HG02884 (cell line): Measurements from ENCODE around the gene DEAF1.
"Not testable (repeated sequence)": the region's sequence is repeated elsewhere in the genome, so short reads cannot be mapped to it uniquely, and the experiment has no call there.

ENCODE experiments used
- ATAC-seq: cut with Tn5 transposase; IDR thresholded peaks from one replicate; pipeline ENCODE4 v1.9.1; 2021; ENCODE audit warnings: mild to moderate bottlenecking, moderate library complexity; ENCODE audit not compliant: unreplicated experiment

DEAF1 gene, protein sequence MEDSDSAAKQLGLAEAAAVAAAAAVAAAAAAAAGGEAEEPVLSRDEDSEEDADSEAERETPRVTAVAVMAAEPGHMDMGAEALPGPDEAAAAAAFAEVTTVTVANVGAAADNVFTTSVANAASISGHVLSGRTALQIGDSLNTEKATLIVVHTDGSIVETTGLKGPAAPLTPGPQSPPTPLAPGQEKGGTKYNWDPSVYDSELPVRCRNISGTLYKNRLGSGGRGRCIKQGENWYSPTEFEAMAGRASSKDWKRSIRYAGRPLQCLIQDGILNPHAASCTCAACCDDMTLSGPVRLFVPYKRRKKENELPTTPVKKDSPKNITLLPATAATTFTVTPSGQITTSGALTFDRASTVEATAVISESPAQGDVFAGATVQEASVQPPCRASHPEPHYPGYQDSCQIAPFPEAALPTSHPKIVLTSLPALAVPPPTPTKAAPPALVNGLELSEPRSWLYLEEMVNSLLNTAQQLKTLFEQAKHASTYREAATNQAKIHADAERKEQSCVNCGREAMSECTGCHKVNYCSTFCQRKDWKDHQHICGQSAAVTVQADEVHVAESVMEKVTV

DNA sequence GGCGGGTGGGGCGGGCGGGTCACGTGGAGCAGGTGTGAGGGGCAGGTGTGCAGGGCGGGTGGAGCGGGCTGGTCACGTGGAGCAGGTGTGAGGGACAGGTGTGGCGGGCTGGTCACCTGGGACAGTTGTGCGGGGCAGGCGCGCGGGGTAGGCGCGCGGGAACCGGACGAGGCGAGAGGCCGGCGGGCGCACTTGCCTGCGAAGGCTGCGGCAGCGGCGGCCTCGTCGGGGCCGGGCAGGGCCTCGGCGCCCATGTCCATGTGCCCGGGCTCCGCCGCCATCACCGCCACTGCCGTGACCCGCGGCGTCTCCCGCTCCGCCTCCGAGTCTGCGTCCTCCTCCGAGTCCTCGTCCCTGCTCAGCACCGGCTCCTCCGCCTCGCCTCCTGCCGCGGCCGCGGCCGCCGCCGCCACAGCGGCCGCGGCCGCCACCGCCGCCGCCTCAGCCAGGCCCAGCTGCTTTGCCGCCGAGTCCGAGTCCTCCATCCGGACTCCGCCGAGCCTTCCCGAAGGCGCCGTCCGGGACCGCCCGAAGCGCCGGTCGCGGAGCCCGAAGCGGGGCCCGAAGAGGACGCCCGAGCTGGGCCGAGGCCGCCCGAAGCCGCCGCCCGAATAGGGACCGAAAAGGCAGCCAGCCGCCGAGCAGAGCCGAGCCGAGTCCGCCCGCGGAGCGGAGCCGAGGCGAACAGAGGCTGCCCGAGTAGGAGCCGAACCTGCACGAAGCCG lies at the start of gene DEAF1:
DEAF1 (minus strand) TSS at position 660 of the 725 bp plus-strand sequence; CDS start at position 485, 175 bp downstream.
- peak; percentile 68 for ATAC-seq

DNA sequence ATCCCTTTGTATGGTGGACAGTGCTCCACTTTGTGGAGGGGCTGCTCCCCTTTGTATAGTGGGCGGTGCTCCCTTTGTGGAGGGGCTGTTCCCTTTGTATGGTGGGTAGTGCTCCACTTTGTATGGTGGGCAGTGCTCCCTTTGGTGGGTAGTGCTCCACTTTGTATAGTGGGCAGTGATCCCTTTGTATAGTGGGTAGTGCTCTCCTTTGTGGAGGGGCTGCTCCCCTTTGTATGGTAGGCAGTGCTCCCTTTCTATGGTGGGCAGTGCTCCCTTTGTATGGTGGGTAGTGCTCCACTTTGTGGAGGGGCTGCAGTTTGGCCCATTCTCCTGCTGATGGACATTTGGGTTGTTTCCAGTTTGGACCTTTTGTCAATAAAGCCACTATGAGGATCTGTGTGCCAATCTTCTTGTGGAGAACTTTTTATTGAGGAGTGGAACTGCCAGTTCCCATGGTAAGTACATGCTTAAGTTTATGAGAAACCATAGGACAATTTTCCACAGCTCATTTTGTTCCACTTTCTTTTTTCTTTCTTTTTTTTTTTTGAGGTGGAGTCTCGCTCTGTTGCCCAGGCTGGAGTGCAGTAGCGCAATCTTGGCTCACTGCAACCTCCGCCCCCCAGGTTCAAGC lies 47.7 kb upstream of the DEAF1 start:
- no peak for ATAC-seq

DNA sequence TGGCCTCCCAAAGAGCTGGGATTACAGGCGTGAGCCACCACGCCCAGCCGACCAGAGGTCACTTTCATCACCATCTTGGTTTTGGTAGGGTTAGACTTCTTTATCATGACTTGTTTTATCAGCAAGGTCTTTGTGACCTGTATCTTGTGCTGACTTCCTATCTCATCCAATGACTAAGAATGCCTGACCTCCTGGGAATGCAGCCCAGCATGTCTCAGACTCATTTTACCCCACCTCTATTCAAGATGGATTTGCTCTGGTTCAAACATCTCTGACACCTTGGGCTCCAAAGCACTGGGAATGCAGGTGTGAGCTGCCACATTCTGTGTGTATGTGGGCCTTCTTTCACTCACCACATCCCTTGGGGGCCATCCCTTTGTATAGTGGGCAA lies 47.1 kb upstream of the DEAF1 start:
- no peak for ATAC-seq

DNA sequence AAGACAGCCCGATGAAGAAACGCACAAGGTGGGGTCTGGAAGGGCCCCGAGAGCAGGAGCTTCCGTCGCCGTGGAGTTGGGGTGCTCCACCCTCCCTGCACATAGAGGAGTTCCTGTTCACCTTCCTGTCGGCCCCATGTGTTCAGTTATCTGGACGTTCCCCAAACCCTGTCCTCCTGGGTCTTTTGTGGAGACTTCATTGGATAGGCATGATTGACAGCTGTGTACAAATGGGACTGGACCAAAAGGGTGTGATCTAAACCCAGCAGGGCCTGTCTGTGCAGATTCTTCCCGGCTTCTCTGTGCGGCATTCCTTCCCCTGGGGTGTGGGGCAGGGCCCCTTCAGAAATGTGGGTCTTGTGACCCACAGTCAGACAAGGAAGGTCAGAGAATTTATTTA lies 42.9 kb upstream of the DEAF1 start:
- ATAC-seq = not testable (repeated sequence)

DNA sequence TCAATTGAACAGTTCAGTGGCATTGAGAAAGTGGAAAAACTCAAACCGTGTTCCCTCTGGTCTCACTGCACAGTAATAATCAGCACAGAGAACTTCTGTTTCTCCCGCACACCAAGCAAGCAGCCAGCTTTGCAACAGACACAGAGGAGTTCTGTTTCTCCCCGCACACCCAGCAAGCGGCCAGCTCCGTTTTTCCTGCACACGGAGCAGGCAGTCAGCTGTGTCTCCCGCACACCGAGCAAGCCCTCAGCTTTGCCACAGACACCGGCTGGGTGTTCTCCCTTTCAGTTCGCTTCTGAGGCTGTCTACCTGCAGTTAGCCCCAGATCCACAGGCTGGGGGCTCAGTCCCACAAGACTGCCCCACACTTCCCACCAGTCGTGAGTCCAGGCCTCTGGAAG lies 42.3 kb upstream of the DEAF1 start:
- no peak for ATAC-seq

DNA sequence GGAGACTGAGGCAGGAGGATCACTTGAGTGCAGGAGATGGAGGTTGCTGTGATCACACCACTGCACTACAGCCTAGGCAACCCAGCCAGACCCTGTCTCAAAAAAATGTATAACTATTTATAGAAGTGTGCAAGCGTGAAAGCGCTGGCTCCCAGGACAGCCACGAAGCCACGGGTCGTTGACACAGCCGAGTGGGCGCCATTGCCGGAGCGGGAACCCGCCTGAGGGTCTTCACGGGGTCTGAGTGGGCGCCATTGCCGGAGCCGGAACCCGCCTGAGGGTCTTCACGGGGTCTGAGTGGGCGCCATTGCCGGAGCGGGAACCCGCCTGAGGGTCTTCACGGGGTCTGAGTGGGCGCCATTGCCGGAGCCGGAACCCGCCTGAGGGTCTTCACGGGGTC lies 39.5 kb upstream of the DEAF1 start:
- not testable (repeated sequence) for ATAC-seq

DNA sequence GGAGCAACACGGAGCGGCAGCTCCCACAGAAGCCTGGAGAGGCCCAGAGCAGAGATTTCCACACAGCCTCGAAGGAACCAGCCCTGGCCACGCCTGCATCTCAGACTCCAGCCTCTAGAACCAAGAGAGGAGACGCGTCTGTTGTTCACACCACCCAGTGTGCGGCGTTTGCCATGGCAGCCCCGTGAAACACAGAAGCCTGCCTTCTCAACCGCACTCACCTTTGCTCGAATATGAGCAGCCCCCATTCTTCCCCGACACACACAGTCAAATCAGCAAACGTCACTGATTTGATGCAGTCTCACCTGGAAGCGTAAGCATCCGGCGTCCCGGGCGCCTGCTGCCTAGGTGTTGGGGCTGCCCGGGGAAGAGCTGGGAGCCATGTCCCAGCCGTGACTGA lies 38.0 kb upstream of the DEAF1 start:
- no peak for ATAC-seq

DNA sequence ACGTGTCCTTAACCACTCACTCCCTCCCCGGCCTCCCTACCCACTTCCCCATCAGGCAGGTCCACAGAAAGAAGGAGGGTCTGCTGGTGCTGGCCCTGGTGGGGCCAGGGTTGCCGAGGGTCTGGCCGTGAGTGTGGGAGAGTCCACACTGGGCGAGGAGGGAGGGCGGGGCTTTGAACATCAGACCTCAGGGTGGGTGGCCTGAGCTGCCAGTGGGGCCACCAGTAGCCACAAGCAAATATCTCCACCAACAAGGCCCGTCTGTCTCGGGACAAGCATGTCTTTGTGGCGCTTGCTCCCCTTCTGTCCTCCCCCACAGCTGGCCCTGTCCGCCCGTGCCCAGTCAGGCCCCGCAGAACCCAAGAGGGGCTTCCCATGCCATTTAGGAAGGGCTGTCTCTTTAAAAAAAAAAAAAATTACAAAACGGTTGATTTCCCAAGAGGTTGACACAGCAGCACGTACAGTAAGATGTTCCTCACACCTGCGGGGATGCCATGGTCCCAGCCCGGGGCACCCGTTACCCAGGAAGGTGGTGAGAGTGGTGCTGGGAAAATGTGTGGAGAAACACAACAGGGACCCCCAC lies 34.6 kb upstream of the DEAF1 start:
- ATAC-seq = no peak

DNA sequence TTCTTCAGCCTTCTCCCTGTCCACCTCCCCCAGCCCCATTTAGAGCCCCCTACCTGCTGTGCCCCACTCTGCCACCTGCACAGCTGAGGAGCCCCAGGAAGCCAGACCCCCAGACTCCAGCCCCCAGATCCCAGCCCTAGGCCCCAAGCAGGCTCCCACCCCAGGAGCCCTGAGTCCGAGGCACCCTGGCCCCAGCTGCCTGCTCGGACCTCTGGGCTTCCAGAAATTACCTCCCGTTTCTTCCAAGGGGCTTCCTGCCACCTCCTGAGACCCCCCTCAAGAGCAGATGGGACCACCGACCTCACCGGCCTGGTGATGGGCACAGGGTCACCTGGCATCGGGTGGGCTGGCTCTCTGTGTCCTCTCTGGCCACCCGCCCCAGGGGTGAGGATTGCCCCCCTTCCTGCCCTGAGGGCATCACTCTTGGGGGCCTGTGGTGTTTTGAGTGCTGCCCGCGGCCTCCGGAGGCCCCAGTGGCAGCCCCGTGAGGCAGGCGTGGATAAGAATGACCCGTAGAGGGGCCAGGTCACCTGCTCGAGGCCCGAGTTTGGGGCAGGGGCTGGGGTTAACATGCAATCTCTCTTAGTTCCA lies 34.0 kb upstream of the DEAF1 start:
- ATAC-seq = no peak

DNA sequence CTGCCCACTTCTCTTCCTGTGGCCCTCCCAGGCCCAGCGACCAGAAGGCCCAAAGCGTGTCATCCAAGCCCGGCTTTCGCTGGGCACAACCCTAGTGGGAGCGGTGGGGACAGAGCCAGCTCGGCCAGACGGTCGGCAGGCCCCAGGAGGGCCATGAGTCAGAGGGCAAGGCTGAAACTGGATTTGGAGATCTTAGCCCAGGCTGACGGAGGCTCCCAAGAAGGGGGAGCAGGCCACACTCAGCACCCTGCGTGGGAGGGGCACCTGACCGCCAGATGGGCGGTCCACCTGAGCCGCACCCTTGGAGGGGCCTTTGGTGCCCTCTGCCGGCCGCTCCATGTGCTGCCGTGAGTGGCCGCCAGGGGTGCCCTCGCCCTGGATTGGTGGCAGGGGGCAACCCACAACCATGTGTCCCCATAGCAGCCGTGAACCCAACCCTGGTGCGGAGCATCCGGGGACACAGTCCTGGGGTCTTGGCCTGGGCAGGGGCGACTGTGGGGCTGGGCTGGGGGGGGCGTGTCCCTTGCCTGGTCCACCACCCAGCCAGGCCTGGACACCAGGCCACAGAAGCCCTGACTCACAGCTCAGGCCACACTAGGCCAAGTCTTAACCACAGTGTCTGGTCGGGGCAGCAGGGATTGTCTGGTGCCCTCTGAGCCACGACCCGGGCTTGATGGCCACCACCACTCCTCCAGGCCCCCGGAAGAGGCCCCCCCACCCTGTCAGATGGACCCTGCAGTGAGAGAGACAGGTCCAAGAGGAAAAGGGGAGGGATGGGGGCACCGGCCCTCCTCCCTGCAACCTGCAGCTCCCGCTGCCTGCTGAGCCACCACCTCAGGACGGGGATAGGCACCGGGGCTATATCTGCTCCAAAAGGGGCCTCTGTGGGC lies 33.1 kb upstream of the DEAF1 start:
- ATAC-seq = no peak

DNA sequence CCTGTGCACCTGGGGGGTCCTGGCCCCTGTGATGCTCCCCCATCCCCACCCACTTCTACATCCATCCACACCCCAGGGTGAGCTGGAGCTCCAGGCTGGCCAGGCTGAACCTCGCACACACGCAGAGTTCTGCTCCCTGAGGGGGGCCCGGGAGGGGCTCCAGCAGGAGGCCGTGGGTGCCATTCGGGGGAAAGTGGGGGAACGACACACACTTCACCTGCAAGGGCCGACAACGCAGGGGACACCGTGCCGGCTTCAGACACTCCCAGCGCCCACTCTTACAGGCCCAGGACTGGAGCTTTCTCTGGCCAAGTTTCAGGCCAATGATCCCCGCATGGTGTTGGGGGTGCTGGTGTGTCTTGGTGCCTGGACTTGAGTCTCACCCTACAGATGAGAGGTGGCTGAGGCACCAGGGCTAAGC lies 32.3 kb upstream of the DEAF1 start:
- ATAC-seq = no peak

DNA sequence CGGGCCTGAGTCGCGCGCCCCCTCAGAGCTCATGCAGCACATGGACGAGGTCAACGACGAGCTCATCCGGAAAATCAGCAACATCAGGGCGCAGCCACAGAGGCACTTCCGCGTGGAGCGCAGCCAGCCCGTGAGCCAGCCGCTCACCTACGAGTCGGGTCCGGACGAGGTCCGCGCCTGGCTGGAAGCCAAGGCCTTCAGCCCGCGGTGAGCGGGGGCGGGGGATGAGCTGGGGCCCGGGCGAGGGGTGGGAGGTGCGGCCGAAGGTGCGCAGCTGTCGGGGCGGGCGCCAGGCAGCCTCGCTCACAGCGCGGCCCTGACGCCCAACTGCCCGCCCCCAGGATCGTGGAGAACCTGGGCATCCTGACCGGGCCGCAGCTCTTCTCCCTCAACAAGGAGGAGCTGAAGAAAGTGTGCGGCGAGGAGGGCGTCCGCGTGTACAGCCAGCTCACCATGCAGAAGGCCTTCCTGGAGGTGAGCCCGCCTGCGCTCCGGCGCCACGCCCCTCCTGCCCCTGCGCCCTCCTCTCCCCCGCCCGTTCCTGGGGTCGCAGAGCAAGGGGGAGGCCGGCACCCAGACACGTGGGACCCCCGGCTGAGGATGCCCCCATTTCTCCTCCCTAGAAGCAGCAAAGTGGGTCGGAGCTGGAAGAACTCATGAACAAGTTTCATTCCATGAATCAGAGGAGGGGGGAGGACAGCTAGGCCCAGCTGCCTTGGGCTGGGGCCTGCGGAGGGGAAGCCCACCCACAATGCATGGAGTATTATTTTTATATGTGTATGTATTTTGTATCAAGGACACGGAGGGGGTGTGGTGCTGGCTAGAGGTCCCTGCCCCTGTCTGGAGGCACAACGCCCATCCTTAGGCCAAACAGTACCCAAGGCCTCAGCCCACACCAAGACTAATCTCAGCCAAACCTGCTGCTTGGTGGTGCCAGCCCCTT lies 31.5 kb upstream of the DEAF1 start:
- ATAC-seq = no peak

DNA sequence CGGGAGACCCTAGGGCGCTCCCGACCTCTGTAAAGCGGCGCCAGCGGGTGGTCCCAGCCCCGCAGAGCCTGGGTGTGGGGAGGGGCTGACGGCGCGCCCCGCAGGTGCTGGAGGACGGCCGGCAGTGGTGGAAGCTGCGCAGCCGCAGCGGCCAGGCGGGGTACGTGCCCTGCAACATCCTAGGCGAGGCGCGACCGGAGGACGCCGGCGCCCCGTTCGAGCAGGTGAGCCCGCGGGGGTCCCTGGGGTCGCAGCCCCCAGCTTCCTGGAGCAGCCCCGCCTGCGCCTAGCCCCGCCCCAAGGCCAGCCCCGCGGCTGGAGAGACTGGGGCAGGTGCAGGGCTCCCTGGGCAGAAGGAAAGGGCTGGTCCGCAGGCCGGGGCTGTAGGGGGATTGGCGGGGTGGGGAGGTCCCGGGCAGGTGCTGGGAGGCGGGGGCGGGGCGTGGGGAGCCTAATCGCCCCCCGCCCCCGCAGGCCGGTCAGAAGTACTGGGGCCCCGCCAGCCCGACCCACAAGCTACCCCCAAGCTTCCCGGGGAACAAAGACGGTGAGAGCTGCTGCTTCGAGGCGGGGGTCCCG lies 30.7 kb upstream of the DEAF1 start:
- no peak for ATAC-seq

DNA sequence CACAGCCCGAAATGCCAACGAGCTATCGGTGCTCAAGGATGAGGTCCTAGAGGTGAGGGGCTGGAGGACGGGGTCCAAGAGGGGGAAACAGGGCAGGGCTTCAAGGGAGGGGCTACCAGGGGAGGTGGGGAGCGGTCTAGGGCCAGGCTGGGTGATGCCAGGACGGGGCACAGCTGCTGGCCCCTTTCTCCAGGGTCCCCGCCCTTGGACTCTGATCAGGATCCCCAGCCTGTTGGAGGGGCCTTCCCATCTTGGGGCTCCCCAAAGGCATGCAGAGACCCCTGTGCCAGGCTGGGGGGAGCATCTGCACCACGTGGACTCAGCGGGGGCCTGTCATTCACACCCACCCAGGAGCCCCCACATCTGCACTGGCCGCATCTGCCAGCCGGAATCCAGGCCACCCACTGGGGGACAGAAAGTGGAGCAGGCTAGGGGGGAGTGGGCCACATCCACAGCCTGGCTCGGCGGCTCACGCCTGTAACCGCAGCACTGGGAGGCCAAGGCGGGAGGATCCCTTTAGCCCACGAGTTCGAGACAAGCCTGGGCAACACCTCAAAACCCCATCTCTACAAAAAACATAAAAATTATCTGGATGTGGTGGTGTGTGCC lies 29.9 kb upstream of the DEAF1 start:
- no peak for ATAC-seq

DNA sequence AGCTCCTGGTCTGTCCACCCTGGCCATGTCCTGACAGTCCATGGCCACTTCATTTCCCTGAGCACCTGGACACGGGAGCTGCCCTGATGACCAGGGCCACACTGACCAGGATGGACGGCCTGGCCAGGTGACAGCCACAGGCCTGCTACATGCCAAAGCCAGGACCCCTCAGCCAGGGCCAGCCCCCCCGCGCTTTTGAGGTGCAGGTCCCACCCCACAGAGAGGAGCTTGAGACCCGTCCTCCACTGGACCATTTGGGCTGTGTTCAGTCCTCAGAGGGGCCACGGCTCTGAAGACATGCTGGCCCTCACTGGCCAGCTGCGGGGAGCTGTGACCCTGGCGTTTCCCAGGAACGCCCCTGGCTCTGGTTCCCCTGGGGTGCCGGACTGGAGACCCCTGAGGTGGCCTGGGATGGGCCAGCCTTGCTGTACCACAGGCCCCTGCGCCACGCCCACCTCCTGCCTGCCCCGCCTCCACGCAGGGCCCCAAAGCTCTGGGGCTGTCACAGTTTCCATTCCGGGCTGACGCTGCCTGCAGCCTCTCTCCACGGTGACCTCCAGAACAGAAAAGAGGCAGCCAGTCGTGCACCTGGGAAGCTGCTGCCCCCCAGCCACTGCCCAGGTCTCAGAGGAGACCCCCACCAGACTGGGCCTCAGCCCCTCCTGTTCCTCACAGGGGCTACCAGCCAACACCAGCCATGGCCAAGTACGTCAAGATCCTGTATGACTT lies 29.2 kb upstream of the DEAF1 start:
- ATAC-seq = no peak

DNA sequence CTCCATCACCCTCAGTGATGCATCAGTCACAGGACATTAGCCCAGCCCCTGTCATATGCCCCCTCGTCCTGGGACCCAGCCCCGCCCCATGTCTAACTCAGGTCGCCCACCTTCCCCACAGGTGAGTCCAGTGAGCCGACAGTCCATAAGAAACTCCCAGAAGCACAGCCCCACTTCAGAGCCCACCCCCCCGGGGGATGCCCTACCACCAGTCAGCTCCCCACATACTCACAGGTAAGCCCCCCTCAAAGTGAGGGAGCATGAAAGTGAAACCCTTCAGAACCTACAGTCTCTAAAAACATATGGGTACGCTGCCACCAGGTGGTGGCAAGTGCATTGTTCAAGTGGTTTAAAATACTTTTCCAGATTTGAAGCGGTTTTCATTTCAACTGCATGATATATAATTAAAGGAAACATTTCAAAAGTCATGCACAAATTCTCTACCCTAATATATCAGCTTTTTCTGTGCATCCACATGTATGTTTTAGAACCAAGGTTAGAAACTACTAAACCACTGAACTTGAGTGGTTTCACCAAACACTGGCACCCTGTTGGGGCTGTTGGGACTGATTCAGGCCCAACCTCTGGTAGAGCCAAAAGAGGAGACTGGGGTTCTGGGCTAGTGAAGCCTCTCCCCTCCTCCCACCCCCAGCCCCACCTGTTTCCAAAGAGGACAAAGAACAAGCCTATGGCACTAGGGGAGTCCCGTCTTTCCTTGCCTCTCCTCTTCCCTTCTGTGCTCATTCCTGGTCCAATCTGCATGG lies 28.3 kb upstream of the DEAF1 start:
- no peak for ATAC-seq
